Mesothelial cell of epicardium (in vitro differentiated cells): ENCODE results near the gene ISM1. TPM values are rescaled to one million over a fixed set of nuclear protein-coding genes. Genes with fewer than 3 reads are reported as not detected.

ENCODE experiments used
- DNase-seq, 2 experiments: peaks; one replicate each; pipeline ENCODE4 v3.0.0; 2021; ENCODE audit warnings: low spot score in 2 of 2; ENCODE audit not compliant: unreplicated experiment in 2 of 2
- H3K27ac Mint-ChIP-seq: 2 replicates; pipeline ENCODE4 v1.8.0; 2021; ENCODE audit warnings: mixed read lengths
- H3K27me3 Mint-ChIP-seq: 2 replicates; pipeline ENCODE4 v1.8.0; 2021; ENCODE audit warnings: low read depth, mixed read lengths
- H3K36me3 Mint-ChIP-seq: 2 replicates; pipeline ENCODE4 v1.8.0; 2021; ENCODE audit warnings: mixed read lengths
- H3K4me1 Mint-ChIP-seq: 2 replicates; pipeline ENCODE4 v1.8.0; 2021; ENCODE audit warnings: mixed read lengths
- H3K4me3 Mint-ChIP-seq: 2 replicates; pipeline ENCODE4 v1.8.0; 2021; ENCODE audit warnings: mild to moderate bottlenecking, moderate library complexity, mixed read lengths
- H3K9me3 Mint-ChIP-seq: 2 replicates; pipeline ENCODE4 v1.8.0; 2021; ENCODE audit warnings: mixed read lengths
- total RNA-seq: library from RNA; stranded (reverse); gene quantifications from 3 replicates; pipeline ENCODE4 v1.2.1, GENCODE V29; 2021
- TF ChIP-seq, protein P1 (sequence below): fragments of 200-600 bp; sonication (generic); IDR thresholded peaks from one replicate; pipeline ENCODE4 v1.5.0; 2021; ENCODE audit warnings: antibody characterized with exemption; ENCODE audit not compliant: unreplicated experiment

The ISM1 gene
- total RNA-seq, 1 donor from 2014 or later, result 5.6 TPM

DNA sequence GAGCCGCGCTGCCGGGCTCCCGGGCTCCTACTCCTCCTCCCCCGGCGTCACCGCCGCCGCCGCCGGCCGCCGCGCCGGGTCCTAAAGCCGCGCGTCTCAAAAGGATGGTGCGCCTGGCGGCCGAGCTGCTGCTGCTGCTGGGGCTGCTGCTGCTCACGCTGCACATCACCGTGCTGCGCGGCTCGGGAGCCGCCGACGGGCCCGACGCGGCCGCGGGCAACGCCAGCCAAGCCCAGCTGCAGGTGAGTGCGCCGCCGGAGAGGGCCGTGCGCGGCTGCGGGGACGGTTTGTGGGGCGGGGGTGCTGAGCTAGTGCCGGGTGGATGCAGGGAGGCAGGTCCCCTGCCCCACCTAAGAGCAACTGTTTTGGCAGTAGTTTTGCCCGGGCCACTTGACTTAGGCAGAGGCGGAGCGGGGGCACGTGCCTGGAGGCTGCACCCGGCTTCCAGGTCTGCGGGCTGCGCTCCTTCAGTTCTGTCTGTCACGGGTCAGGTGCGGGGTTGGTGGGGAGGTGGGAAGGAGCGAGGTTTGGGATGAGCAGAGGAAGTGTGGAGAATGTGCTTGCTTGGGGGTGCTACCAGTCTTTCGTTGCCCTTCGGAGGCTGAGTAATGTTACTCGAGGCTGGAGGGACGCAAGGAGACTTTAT lies 722 bp downstream of the ISM1 start:
- Mint-ChIP-seq H3K36me3 (no peaks in the 10 kb centered on the region), H3K9me3 (peaks cover 3% of the 10 kb centered on the region), H3K27ac (no peak overlapping the region), H3K27me3 (peaks cover 77% of the 10 kb centered on the region), H3K4me3 (peak overlapping the region; percentile 78), H3K4me1 (peaks cover 14% of the 10 kb centered on the region)
- peak; percentile 32 to 63 for DNase-seq
- TF ChIP-seq, protein P1, sequence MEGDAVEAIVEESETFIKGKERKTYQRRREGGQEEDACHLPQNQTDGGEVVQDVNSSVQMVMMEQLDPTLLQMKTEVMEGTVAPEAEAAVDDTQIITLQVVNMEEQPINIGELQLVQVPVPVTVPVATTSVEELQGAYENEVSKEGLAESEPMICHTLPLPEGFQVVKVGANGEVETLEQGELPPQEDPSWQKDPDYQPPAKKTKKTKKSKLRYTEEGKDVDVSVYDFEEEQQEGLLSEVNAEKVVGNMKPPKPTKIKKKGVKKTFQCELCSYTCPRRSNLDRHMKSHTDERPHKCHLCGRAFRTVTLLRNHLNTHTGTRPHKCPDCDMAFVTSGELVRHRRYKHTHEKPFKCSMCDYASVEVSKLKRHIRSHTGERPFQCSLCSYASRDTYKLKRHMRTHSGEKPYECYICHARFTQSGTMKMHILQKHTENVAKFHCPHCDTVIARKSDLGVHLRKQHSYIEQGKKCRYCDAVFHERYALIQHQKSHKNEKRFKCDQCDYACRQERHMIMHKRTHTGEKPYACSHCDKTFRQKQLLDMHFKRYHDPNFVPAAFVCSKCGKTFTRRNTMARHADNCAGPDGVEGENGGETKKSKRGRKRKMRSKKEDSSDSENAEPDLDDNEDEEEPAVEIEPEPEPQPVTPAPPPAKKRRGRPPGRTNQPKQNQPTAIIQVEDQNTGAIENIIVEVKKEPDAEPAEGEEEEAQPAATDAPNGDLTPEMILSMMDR, result no peak

DNA sequence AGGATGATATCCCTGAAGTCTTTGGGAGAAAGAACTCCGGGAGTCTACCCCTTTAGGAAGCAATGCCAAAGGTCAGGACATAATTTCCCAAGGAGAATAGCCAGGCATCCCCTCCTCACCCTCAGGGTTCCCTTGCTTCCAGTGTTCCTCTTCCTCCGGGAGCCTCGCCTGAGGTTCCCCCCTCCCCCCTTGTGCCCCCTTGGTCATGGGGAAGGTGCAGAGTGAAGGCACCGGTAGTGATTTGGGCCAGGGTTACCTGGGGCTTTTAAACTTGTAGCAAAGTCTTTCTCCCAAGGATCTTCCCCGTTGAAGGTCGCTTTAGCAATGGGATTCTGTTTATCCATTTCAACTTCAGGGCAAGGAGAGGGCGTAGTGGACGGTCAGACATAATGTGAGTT lies 1.2 kb downstream of the ISM1 start:
- H3K4me1 Mint-ChIP-seq, result peaks cover 14% of the 10 kb centered on the region
- H3K4me3 Mint-ChIP-seq, result peak overlapping the region; percentile 78
- DNase-seq, result no peak
- no peaks in the 10 kb centered on the region for H3K36me3 Mint-ChIP-seq
- peaks cover 4% of the 10 kb centered on the region for H3K9me3 Mint-ChIP-seq
- H3K27me3 Mint-ChIP-seq, result peaks cover 73% of the 10 kb centered on the region
- TF ChIP-seq, protein P1, result no peak
- no peak overlapping the region for H3K27ac Mint-ChIP-seq

DNA sequence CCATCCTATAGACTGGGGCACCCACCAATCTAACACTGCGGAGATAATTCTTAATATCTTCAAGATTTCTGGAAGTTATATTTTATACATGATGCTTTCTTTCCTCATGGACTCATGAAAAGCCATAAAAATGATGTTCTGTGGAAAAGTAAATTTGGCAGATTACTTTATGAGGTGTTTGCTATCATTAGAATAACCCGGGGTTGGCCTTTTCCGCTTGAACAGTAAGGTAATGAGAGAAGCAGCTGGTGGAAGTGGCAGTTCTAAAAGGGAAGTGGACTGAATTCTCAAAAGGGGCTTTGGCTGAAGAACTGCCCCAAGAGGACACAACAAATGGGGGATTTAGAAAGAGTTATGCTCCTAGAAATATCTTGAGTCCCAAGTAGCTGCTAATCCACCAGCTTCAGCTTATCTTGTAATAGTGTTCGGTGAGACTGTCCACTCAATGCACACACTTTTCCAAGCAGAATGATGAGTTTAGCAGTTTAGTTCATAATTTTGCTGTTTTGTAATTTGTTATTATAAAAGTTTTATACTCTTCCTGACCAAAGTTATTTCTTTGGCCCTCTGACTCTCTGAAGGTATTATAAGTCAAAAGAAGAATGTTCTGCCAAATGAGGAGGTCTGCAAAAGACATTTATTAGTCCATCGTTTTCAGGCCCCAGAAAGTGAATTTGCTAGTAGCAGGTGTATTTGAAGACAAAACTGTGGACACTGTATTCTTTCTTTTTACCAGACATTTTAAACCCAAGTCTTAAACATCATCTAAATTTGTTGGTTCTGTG lies 2.9 kb downstream of the ISM1 start:
- DNase-seq, result no peak
- TF ChIP-seq, protein P1, result no peak
- Mint-ChIP-seq H3K27me3 (peaks cover 61% of the 10 kb centered on the region), H3K9me3 (peaks cover 9% of the 10 kb centered on the region), H3K27ac (no peak overlapping the region), H3K4me1 (peaks cover 14% of the 10 kb centered on the region), H3K4me3 (no peak overlapping the region), H3K36me3 (peaks cover under 1% of the 10 kb centered on the region)

- Mint-ChIP-seq H3K27ac (no peak overlapping the region), H3K36me3 (peaks cover 2% of the 10 kb centered on the region), H3K4me3 (no peak overlapping the region), H3K9me3 (peaks cover 11% of the 10 kb centered on the region), H3K27me3 (peaks cover 58% of the 10 kb centered on the region), H3K4me1 (peaks cover 3% of the 10 kb centered on the region)
- TF ChIP-seq, protein P1, result no peak
- no peak for DNase-seq
These were observed 5.3 kb downstream of the ISM1 start for GRCh38 chr20:13226367-13226766.

DNA sequence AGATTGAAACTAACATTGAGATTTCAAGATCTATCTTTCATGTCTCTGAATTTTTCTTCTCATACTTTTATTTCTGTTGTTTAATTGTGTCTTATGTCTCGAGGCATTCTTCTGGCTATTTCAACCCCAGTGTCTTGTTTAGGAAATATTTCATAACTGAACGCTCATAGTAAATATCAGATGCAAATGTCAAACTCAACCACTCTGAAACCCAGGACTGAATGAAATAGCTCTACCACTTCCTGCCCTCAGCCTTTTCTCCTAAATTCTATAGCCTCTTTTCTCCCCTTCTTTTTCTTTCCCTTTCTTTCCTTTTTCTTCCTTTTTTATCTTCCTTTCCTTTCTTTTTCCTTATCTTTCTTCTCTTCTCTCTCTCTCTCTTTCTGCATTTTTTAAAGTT lies 7.7 kb downstream of the ISM1 start:
- Mint-ChIP-seq H3K27me3 (peaks cover 42% of the 10 kb centered on the region), H3K9me3 (peaks cover 11% of the 10 kb centered on the region), H3K36me3 (peaks cover 2% of the 10 kb centered on the region), H3K4me3 (no peak overlapping the region), H3K4me1 (no peaks in the 10 kb centered on the region), H3K27ac (no peak overlapping the region)
- TF ChIP-seq, protein P1, result no peak
- no peak for DNase-seq
